Activated CD4-positive, alpha-beta T cell treated with anti-CD3 and anti-CD28 coated beads for 24 hours (primary cell): ENCODE data around the gene GKAP1.
A peak's percentile ranks its signal among the peaks of the same experiment; 100 is the strongest.
"Not testable (repeated sequence)": the region's sequence is repeated elsewhere in the genome, so short reads cannot be mapped to it uniquely, and the experiment has no call there.

ENCODE experiments used
- DNase-seq, 2 donors: peaks; one replicate each; pipeline ENCODE4 v3.0.0-alpha.2; 2020; ENCODE audit warnings: low read depth in 2 of 2

The GKAP1 gene

GRCh38 chr9:83817356-83818278 is at the start of gene GKAP1:
GKAP1 (minus strand) TSS chr9:83817769; CDS start chr9:83806517, 11,252 bp downstream.
- peak; percentile 45 to 49 for DNase-seq

GRCh38 chr9:83849895-83850294 is 32.3 kb upstream of the GKAP1 start:
- not testable (repeated sequence) for DNase-seq

GRCh38 chr9:83837070-83837643 is 19.6 kb upstream of the GKAP1 start:
- not testable (repeated sequence) for DNase-seq

DNA sequence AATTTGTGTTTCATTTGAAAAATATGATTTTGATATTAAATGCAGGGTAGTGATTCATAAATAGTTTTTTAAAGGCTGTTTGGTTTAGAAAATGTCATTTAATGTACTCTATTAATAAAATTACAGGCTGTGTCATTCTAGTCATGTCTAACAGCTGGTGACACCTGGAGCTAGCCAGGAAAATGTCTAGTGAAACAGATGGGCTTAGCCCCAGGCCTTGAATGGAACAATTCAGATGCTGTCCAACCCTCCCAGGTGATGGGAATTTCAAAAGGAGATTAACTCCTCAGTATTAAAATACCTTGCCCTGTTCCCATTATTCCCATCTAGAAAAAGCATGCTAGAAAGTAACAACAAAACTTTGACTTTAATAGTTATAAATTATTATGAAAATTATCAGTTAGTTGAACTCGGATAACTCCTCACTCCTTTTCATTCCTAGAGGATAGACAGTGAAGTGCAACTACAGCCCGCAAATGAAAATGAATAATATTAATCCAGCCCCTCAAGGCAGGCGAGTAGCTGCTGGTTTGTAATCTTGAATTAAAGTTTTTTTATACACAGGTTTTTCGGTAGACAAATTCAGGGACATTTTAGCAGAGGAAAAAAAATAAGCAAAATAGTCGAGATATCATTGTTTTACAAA is 13.0 kb upstream of the GKAP1 start:
- DNase-seq, result not testable (repeated sequence)

- DNase-seq, result not testable (repeated sequence)
Observed at GRCh38 chr9:83824986-83825623, 7.5 kb upstream of the GKAP1 start.

- not testable (repeated sequence) for DNase-seq
Observed at GRCh38 chr9:83817011-83817355, 586 bp downstream of the GKAP1 start.

GRCh38 chr9:83815120-83815519 is 2.4 kb downstream of the GKAP1 start:
- DNase-seq, result not testable (repeated sequence)

- DNase-seq, result not testable (repeated sequence)
Observed at GRCh38 chr9:83809213-83809612, 8.4 kb downstream of the GKAP1 start.

DNA sequence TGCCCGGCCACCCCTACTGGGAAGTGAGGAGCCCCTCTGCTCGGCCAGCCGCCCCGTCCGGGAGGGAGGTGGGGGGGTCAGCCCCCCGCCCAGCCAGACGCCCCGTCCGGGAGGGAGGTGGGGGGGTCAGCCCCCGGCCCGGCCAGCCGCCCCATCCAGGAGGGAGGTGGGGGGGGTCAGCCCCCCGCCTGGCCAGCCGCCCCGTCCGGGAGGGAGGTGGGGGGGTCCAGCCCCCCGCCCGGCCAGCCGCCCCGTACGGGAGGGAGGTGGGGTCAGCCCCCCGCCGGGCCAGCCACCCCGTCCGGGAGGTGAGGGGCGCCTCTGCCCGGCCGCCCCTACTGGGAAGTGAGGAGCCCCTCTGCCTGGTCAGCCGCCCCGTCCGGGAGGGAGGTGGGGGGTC is 13.1 kb downstream of the GKAP1 start:
- not testable (repeated sequence) for DNase-seq

GRCh38 chr9:83803941-83804340 is 13.6 kb downstream of the GKAP1 start:
- not testable (repeated sequence) for DNase-seq

- no peak for DNase-seq
Observed at GRCh38 chr9:83800236-83801033, 17.1 kb downstream of the GKAP1 start.

- DNase-seq, result no peak
Observed at GRCh38 chr9:83794051-83794450, 23.5 kb downstream of the GKAP1 start.

DNA sequence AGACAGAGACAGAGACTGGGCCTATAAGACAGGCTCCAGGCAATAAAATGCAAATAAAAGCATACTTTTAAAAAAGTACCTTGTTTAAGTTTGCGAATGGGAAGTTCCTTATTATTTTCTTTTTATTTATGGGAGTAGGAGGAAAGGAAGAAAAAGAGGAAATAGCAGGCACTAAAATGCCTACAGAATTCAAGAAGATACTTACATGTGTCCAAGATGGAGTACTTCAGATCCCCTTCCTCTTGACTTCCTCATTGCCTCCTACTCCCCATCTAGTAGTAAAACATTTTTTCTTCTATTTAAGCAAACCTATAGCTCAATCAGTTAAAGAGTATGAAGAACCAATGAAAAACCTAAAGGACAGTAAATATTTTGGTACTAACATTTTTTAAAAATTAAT is 24.8 kb downstream of the GKAP1 start:
- DNase-seq, result no peak

DNA sequence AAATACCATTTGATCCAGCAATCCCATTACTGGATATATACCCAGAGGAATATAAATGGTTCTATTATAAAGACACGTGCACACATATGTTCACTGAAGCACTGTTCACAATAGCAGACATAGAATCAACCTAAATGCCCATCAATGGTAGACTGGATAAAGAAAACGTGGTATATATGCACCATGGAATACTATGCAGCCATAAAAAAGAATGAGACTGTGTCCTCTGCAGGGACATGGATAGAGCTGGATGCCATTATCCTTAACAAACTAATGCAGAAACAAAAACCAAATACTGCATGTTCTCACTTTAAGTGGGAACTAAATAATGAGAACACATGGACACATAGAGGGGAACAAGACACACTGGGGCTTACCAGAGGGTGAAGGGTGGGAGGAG is 39.4 kb downstream of the GKAP1 start:
- no peak for DNase-seq

GRCh38 chr9:83775932-83776331 is 41.6 kb downstream of the GKAP1 start:
- DNase-seq, result no peak

- no peak for DNase-seq
Observed at GRCh38 chr9:83772860-83773259, 44.7 kb downstream of the GKAP1 start.

DNA sequence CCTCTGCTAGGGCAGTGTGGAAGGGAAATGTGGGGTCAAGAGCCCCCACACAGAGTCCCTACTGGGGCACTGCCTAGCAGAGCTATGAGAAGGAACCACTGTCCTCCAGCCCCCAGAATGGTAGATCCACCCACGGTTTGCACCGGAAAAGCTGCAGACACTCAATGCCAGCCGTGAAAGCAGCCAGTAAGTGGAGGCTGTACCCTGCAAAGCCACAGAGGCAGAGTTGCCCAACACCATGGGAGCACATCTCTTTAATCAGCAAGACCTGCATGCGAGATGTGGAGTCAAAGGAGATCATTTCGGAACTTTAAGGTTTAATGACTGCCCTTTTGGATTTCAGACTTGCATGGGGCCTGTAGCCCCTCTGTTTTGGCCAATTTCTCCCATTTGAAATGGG is 52.2 kb downstream of the GKAP1 start:
- DNase-seq, result no peak

GRCh38 chr9:83754383-83754977 is 63.1 kb downstream of the GKAP1 start:
- DNase-seq, result no peak

DNA sequence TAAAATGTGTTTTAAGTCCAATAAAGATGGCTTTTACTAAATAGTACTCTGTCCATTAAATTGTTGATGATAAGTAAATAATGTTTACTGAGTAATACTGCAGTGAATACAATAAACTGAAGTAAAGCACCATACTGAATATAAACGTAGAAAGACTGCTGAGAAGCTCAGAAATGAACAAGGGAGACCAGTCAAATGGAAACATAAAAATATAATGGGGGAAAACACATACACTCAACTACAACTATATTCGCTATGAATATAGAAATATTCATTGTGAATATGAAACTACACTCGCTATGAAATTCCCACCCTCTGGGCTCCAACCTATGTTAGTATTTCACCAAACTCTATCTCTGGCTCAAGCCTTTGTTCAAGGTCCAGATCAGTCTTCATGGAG is 67.9 kb downstream of the GKAP1 start:
- no peak for DNase-seq

- DNase-seq, result no peak
Observed at GRCh38 chr9:83744206-83744605, 73.4 kb downstream of the GKAP1 start.

DNA sequence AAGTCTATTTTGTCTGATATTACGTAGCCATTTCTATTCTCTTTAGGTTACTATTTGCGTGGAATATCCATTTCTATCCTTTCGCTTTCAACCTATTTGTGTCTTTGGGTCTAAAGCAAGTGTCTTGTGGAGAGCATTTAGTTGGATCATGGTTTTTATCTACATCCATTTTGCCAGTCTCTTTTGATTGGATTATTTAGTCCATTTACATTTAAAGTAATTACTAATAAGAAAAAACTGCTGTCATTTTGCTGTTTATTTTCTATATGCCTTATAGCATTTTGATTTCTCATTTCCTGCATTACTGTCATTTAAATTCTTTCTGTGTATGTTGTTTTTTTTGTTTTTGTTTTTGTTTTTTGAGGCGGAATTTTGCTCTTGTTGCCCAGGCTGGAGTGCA is 83.8 kb downstream of the GKAP1 start:
- no peak for DNase-seq
